NCI-H69 (cell line): ENCODE data around the gene UBASH3B.
"Not testable (repeated sequence)": the region's sequence is repeated elsewhere in the genome, so short reads cannot be mapped to it uniquely, and the experiment has no call there.

ENCODE experiments used
- DNase-seq: peaks from one replicate; lab custom pipeline; 2025; lab: John Stamatoyannopoulos, UW

The UBASH3B gene

DNA sequence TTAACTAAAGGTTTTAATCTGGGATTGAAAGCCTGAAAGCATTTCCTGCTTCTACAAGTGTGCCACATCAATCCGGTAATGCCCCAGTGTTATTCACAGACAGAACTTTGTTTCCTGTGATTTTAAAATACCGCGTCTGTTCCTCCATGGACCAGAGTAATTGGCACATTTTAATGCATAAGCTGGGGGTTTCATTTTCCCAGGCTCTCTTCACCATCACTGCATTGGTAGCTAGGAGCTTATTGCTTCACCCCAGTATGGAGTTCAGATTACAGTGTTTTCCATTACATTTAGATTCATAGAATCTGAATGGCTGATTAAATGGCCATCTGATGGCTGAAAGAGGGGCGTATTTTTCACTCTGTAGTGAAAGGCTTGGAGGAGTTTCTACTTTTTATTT lies 157.1 kb downstream of the UBASH3B start:
- DNase-seq = no peak

DNA sequence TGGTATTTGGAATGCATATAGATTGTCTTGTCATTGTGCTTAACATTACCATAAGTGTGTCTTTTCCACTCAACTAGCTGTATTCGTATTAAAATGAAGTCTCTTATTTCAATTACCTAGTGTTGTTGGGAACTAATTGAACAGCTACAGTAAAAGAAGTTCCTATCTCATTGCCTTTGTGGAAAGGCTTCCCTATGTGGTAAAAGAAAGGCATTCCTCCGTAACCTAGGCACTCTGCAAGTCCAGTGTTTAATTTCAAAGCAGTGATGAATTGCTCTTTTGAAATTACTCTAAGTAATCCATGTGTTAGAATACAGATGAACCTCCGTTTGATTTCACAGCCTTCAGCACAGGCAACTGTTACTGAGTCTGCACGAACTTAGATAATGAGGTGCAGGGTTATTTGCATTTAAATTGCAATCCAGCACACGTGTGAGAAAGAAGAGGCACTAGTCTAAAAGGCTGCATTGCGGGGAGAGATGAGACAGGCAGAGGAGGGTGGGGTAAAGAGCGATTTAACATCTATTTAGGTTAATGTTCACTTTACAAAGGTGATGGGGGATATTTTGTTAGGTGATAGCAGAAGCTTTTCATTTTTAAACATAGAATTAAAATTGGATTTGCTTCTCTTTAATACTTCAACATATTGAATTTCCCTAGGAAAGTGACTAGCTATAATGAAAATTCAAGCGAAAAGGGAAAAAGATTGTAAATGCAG lies 157.8 kb downstream of the UBASH3B start:
- no peak for DNase-seq

DNA sequence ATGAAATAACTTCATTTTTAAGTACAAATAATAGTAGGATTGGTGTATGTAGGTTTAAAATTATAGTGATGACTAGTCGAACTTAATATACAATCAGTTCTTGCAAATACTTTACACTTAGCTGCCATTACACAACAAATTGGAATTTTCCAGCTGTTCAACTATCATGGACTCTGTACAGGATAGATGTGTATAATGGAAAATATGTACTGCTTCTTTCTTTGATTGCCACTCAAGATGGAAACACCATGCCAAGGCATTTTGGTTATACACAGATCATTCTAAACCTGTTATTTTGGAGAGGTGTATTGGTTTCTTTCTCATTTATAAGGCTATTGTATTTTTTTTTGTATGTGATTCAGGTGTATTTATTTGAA lies 158.4 kb downstream of the UBASH3B start:
- no peak for DNase-seq

DNA sequence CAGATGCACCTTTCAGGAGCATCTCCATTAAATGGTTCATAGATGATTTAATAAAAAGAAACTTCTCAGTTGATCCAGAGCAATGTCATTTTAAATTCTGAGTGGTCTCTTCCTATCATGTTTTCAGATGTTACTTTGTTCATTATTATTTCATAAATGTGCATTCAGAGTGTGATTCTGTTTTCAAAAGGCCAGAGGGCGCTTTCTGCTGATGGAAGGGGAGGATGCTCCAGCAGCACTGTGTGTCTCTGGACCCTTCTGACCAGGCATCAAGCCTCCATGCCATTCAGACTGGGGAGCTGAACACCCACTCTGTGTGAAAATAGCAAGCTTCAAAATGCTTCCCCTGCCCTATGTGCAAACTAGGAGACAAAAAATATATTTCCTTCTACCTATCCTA lies 158.9 kb downstream of the UBASH3B start:
- DNase-seq = peak; percentile 43

DNA sequence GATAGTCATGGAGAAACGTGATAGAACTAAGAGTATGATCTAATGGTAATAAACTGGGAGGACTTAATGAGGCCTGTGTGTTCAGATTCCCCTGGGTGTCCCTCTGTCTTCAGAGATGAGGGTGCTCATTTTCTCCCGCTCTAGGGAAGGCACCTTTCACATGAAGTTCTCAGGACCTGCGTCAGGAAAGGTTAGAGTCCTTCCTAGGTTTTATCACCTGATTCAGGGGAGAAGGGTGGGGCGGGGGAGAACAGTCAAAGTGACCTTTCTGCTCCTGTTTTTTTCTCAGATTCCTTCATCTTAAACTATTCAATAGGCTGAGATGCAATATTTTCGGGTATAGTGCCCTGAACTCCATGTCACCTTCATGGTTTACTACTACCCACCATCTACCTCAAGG lies 160.4 kb downstream of the UBASH3B start:
- no peak for DNase-seq

DNA sequence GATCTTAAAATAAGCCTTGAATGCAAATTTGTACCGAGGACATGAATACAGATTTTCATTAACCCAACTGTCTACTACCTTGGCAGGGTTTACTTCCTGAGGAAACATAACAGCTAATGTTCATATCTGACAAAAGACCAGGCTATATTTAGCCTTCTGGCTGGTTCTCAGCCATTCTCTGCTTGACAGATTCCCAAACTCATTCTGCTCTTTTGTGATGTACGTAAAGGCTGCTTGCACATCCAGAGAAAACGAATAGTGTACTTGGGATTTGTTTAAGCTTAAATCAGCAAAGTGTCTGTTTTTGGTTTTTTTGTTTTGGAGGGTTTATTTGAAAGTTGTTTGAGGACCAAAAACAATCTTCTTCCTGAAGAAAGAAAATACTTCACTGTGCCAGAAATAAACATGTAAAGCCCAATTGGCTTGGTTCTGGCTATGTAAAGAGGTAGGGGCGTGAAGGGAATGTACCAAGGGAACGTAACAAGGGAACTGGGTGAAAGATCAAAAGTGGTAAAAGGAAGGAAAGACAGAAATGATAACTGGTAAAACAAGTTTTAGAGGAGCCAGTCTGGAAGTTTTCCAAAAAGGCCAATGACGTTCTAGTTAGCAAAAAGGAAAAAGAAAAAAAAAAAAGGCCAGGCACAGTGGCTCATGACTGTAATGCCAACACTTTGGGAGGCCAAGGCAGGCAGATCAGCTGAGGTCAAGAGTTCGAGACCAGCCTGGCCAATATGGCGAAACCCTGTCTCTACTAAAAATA lies 161.4 kb downstream of the UBASH3B start:
- DNase-seq = no peak

DNA sequence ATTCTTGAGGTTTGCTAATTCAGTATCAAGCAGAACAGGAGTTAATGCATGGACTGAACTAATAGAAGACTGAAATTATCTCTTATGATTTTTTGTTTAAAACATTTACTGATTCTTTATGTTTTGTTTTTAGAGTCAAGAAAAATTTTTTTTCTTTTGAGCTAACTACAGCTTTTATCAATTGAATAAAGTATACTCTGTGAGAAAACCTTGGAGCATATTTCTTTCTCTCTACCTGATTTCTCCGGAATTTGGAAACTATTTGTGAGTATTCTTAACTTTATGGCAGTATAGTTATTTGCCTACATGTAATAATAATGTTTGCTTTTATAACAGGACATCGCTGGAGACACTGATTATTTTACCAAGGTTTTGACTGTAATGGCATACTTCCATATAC lies 164.6 kb downstream of the UBASH3B start:
- DNase-seq = no peak

DNA sequence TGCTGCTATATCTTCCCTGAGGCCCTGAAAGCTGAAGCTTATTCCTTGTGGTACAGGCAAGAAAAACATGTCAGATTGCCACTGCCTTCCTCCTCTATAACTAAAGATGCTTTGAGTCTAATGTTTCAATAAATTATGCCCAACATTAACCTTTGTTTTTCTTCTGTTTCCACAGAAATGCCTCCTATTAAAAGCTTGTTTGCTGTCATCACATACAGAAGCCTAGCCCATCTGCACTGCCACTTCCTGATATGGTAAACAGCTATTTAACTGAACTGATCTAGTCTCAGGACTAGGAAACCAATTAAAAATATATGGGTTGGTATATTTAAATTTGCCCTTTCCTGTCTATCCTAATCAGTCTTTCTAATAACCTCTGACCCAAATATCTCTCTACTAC lies 165.6 kb downstream of the UBASH3B start:
- DNase-seq = no peak

DNA sequence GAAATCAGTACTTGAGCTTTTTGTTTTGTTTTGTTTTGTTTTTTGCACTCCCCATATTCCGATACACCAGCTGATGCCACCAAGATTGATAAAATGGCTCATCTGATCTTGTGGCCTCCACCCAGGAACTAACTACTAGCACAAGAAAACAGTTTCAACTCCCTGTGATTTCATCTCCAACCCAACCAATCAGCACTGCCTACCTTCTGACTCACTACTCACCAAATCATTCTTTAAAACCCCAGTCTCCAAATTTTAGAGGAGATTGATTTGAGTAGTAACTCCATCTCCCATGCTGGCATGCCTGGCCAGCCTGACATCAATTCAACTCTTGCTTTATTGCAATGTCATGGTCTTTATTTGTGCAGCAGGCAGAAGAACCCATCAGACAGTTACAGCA lies 166.7 kb downstream of the UBASH3B start:
- DNase-seq = no peak

DNA sequence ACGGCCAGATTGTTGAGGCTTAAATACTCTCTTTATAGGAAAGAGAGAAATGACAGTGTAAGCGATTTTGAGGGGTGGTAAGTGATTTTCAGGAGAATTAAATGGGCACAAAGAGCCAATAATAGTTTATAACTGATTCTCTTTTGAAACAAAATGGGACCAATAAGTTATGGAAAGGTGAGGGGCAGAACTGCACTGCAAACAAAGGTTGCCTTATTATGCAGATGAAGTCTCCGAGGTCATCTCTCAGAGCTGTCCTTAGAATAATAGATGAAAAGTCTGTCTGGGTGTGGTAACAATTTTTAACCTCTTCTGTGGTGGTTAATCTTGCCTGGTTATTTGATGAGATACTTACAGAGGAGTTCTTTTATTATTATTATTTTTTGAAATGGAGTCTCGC lies 168.0 kb downstream of the UBASH3B start:
- DNase-seq = no peak

DNA sequence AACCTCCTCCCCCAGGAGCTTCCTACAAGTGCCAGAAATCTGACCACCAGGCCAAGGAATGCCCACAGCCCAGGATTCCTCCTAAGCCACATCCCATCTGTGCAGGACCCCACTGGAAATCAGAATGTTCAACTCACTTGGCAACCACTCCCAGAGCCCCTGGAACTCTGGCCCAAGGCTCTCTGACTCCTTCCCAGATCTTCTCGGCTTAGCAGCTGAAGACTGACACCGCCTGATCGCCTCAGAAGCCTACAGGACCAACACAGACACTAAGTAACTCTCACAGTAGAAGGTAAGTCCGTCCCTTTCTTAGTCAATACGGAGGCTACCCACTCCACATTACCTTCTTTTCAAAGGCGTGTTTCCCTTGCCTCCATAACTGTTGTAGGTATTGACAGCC lies 173.8 kb downstream of the UBASH3B start:
- DNase-seq = not testable (repeated sequence)

DNA sequence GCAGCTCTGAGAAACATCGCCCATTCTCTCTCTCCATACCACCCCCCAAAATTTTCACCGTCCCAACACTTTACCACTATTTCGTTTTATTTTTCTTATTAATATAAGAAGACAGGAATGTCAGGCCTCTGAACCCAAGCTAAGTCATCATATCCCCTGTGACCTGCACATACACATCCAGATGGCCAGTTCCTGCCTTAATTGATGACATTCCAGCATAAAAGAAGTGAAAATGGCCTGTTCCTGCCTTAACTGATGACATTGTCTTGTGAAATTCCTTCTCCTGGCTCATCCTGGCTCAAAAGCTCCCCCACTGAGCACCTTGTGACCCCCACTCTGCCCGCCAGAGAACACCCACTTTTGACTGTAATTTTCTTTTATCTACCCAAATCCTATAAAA lies 176.8 kb downstream of the UBASH3B start:
- not testable (repeated sequence) for DNase-seq

DNA sequence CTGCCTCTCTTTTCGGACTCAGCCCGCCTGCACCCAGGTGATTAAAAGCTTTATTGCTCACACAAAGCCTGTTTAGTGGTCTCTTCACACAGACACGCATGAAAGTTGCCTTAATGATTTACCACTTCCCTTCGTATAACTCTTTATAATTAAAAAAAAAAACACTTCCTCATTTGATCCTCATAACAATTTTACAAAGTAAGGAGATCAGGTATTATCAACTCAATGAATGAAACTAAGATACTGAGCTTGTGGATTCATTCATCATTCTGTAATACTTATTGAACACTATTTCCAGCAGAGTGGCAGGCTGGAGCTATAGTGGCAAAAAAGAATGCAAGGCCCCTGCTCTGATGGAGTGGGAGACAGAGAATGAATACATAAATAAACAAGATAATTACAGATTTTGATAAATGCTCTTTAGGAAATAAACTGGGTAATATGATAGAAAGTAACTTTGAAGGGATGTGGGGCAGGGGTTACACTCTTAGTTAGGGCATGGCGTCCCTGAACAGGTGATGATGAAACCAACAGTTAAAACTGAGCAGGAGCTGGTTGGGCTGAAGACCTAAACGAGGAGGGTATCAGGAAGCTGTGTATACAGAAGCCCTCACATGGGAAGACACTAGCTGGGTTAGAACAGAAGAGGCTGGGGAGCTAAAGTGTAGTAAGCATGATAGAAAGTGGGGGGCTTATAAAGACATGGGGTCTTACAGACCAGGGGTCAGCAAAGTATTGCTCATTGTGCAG lies 177.4 kb downstream of the UBASH3B start:
- DNase-seq = no peak

DNA sequence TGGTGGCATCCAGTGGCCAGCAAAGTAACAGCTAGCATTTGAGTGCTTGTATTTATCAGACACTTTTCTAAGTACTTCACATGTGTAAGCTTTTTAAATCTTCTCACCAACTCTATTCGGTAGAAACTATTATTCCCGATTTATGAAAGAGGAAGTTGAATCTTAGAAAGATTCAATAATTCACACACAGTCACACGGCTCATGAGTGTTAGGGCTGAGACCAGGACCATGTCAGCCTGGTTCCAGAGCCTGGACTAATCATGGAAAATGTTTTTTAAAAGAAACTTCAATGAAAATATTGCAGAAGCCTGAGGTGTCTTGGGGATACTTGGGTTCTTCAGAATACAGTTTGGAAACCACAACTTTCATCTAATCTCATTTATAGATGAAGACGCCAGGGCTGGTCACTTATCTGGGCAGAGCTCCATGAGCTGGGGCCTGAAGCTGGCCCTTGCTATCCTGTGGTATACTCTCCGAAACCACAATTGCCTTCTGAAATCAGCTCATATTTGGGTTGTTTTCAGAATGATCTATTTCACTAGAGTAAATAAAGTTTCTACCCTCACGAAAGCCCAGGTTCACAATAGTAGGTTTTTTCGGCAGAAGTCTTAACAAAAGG lies 178.4 kb downstream of the UBASH3B start:
- no peak for DNase-seq

DNA sequence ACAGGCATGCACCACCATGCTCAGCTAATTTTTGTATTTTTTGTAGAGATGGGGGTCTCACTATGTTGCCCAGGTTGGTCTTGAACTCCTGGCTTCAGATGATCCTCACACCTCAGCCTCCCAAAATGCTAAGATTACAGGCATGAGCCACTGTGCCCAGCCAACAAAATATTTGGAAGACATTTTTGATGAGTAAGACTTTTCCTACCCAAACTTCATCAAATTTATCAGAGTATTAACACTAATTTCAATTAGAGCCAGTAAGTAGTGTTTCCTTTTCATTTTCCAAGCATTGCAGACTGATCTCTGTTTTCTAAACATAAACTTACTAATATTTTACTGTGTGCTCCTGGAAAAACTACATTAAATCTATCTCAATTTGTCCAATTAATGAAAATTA lies 181.4 kb downstream of the UBASH3B start:
- DNase-seq = no peak

DNA sequence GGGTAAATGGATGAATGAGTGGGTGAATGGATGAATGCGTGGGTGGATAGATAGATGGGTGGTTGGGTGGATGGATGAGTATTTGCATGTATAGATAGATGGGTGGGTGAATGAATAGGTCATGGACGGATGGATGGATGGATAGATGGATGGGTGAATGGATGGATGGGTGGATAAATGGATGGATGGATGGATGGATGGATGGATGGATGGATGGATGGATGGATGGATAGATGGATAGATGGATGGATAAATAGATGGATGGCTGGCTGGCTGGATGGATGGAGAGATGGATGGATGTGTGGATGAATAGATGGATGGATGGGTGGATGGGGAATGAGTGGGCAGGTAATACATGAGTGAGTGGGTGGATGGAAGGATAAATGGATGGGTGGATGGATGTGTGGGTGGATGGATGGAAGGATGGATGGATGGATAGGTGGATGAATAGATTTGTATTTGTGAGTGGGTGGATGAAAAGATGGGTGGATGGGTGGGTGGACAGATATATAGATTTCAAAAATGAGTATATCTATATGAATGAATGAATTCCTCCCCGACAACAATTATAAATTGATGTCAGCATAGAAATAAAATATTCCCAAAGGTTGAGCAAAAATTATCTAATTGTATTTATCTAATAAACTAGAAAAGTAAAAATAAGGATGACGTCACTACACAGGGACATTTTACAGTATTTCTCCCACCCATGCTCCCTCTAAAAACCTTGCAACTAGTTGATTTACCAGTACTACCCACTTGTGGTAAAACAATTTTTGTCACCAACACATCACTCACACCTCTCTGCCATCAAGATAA lies 182.2 kb downstream of the UBASH3B start:
- no peak for DNase-seq

DNA sequence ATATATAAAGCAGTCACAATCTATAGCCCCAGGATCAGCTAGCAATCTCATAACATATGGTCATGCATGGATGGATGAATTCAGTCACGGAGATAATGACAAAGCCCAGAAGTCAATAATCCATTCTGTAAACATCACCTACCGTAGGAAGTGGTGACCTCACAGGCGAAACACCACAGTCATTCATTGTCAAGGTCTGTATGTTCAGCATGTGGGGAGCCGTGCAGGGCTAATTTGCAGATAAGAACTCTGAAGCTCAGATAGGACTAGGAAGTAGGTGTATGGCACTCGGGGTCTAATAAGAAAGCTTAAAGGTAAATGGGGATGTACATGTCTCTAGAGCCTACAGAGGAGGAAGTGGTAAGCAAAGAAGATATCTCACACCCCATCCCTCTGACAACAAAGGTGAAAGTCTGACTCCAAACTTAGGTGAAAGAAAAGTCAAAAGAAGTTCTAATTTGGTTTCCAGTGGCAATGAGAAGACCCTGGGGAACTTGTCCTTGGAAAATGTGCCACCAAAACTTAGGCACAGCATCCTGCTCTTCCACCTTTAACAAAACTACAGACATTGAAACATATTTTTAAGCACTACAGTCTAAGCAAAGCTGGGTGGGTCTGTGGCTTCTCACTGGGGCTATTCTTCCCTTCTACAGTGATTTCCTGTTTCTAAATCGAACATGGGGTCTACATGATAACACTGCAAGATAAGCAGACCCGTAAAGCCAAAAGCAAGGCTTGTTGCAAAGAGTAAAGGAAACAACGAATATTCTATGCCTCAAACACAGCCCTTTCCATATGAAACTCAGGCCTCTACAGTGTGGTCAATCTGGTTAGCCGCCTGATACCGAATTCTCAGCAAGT lies 188.0 kb downstream of the UBASH3B start:
- peak; percentile 92 for DNase-seq

DNA sequence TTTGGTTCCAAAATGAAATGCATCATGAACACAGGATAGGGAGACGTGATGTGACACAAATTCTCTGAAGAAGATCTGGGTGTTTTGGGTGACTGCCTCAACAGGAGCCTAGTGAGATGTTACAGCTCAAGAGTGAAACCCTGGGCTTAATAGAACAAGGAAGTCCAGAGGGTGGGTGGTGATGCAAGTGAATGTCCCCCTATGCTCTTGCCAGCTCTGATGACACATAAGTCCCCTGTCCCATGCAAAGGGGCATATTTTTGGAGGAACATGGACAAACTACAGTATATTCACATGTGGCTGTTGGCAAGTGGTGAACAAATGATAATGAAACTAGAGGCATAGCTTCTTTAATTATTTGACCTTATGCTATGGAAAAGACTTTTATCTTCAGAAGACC lies 191.9 kb downstream of the UBASH3B start:
- DNase-seq = no peak

DNA sequence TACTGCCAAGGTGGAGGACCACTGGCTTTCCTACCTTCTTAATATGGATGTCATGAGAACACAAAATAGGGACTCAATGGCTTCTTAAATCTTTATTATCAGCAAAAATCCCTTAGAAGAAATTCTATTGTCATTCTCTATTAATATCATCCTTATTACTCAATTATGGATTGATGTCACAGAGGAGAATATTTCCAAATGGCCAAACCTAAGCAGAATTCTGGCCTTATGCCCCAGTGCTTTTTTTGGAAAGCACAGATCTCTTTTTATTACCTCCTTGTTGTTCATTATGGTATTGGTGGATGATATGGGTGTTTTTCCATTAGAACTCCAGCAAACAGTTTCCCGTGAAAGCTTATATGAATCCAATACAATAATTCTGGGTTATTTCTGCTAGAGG lies 192.7 kb downstream of the UBASH3B start:
- no peak for DNase-seq

DNA sequence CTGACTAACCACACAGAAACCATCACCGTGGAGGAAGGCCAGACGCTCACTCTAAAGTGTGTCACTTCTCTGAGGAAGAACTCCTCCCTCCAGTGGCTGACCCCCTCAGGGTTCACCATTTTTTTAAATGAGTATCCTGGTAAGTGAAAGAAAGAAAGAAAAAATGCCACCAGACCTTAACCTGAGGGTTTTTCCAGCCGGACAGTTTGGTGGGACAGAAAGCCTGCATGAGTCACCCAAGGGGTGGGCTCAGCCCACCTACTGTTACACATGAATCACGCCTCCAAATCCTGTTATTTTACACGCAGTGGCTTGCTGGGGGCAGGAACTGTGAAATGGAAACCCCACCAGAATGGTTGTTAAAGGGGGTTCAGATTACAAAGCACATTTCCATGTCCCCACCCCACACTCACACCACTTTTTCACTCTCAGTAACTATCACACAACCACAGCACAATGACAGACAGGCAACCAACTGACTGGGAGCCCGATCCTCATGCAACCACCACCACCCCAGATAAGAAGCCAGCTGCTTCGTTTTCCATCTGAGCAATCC lies 194.6 kb downstream of the UBASH3B start:
- peak; percentile 50 for DNase-seq
